GM18499 (cell line): ENCODE results near the gene NATD1.
A peak's percentile ranks its signal among the peaks of the same experiment; 100 is the strongest.

Source experiments
- ATAC-seq: cut with Tn5 transposase; IDR thresholded peaks from one replicate; pipeline ENCODE4 v1.9.1; 2021; ENCODE audit warnings: moderate number of reproducible peaks; ENCODE audit not compliant: insufficient read depth, unreplicated experiment

Gene NATD1

GRCh38 chr17:21276264-21276588 lies 23.0 kb upstream of the NATD1 start:
- no peak for ATAC-seq

- peak; percentile 69 for ATAC-seq
These were observed 22.5 kb upstream of the NATD1 start for GRCh38 chr17:21275579-21276263.

- ATAC-seq: no peak
These were observed 21.9 kb upstream of the NATD1 start for GRCh38 chr17:21275047-21275578.

GRCh38 chr17:21272881-21273792 lies 19.9 kb upstream of the NATD1 start:
- no peak for ATAC-seq

- ATAC-seq: no peak
These were observed 19.0 kb upstream of the NATD1 start for GRCh38 chr17:21272250-21272649.

- ATAC-seq: no peak
These were observed 18.4 kb upstream of the NATD1 start for GRCh38 chr17:21271454-21272183.

GRCh38 chr17:21269394-21269793 lies 16.2 kb upstream of the NATD1 start:
- ATAC-seq: no peak

GRCh38 chr17:21268596-21269188 lies 15.5 kb upstream of the NATD1 start:
- ATAC-seq: no peak

GRCh38 chr17:21263376-21263775 lies 10.2 kb upstream of the NATD1 start:
- ATAC-seq: no peak

- no peak for ATAC-seq
These were observed 9.2 kb upstream of the NATD1 start for GRCh38 chr17:21262259-21262993.

- ATAC-seq: no peak
These were observed 5.4 kb upstream of the NATD1 start for GRCh38 chr17:21258593-21258992.

GRCh38 chr17:21253646-21254441 lies 634 bp upstream of the NATD1 start:
- ATAC-seq: no peak

GRCh38 chr17:21252289-21252795 lies 868 bp downstream of the NATD1 start:
- ATAC-seq: no peak

- ATAC-seq: no peak
These were observed 1.7 kb downstream of the NATD1 start for GRCh38 chr17:21251337-21252010.

GRCh38 chr17:21250854-21251253 lies 2.4 kb downstream of the NATD1 start:
- no peak for ATAC-seq

GRCh38 chr17:21249920-21250703 lies 3.1 kb downstream of the NATD1 start:
- no peak for ATAC-seq

GRCh38 chr17:21249086-21249795 lies 4.0 kb downstream of the NATD1 start:
- no peak for ATAC-seq
